HG03159 (cell line): Measurements from ENCODE around the gene MCF2L.

ENCODE experiments used
- ATAC-seq: cut with Tn5 transposase; IDR thresholded peaks from one replicate; pipeline ENCODE4 v1.9.1; 2021; ENCODE audit warnings: mild to moderate bottlenecking, moderate library complexity; ENCODE audit not compliant: unreplicated experiment

The MCF2L gene

DNA sequence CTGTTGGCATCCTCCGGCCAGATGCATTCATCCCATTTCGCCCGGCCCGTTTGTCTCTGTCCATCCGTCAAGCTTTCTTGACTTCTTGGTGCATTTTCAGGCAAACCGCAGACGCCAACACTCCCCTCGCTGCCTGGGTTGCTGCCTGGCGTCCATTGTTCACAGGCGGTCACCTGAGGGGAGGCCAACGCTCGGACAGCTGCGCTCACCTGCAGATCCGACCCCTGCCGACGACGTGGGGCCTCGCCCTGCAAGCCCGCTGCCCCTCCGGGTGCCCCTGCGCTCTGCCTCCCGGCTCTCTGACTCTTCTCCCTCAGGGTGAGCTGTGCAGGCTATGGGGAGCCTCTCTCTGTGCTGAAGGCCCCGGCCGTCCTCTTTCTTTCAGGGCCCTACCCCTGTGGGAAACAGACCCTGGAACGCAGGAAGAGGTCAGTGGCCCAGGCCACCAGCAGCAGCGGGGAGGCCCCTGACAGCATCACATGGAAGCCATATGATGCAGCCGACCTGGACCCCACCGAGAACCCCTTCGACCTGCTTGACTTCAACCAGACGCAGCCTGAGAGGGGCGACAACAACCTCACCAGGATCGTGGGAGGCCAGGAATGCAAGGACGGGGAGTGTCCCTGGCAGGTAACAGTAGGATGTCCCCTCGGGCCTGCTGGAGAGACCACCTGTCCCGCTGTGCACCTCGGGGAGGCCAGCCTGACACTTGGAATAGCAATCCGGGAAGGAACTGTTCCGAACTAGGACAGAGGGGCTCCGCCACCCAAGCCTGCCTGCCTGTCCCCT, 174.6 kb downstream of the MCF2L start:
- no peak for ATAC-seq

DNA sequence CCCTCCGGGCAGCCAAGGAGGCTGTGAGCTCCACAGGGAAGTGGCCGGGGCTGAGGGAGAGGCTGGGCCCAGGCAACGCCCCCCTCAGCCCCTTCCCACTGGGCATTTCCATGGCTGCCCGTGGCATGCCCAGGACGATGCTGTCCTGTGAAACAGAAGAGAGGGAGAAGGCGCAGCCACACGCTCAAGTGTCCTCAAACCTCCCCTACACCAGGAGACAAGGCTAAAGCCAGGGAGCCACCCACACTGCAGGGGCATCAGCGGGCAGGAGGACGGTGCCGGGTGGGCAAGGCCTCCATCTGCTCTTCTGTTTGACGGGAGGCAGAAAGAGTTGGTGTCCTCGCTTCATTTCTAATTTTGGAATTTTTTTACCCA, 175.2 kb downstream of the MCF2L start:
- no peak for ATAC-seq

DNA sequence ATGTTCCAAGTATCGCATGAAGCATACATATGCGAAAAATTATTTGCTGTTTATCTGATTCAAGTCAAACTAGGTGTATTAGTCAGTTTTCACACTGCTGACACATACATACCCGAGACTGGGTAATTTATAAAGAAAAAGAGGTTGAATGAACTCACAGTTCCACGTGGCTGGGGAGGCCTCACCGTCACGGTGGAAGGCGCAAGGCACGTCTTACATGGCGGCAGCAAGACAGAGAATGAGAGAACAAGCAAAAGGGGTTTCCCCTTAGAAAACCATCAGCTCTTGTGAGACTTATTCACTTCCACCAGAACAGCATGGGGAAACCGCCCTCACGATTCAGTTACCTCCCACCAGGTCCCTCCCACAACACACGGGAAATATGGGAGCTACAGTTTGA, 176.5 kb downstream of the MCF2L start:
- ATAC-seq = no peak

DNA sequence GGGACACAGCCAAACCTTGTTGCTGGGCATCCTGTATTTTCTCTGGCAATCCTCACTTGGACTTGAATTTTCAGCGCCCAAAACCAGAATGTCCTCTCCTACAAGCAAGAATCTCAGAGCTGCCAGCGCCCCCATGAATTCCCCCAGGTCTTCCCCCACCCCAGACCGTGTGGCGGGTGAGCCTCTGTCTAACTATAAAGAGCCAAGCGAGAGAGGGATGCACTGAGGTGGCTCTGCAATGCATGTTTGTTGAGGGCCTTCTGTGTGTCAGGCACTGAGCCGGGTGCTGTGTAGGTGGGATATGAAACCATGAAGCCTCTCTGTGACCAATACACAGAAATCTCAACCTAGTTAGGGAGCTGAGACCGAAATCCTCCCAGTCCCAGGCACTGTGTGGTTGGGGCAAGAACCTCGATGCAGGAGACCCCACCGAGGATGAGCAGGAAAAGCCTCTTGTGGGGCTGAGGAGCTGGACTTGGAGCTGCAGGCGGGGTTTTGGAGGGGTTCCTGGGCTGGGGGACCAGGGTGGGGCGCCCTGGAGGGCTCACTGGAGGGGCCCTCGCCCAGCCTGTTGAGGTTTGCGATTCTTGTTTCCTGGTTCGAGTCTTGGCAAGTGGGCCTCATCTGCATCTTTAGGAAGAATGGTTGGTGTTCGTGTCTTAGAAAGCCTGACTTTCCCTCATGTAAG, 177.0 kb downstream of the MCF2L start:
- no peak for ATAC-seq

DNA sequence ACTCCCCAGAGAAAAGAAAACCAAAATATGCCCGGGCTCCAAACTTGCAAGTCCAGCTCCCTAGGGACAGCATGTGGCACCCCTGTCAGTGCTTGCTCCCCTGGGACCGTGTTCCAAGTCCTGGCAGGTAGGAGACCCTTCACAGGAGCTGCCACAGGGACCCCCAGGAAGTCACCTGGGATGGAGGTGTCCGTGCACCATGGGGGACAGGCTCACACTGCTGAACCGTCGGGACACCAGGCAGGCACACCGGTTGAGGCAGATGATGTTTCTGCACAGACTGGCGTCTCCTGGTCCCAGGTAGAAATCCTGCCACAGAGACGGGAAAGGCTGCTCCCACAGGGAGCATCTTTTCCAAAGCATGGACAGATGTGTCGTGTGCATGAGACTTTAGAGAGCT, 177.7 kb downstream of the MCF2L start:
- no peak for ATAC-seq

DNA sequence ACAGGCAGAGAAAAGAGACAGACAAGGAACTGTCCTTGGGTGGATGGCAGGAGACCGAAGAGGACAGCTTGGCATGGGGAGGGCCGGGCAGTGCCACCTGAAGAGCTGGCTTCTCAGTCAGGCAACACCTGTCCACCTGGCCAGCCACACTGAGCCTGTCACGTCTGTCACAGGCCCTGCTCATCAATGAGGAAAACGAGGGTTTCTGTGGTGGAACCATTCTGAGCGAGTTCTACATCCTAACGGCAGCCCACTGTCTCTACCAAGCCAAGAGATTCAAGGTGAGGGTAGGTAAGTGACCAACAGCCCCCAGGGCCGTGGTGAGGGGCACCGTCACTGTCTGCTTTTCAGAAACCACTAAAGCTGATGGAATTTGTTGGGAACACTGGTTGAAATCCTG, 178.2 kb downstream of the MCF2L start:
- ATAC-seq = no peak

DNA sequence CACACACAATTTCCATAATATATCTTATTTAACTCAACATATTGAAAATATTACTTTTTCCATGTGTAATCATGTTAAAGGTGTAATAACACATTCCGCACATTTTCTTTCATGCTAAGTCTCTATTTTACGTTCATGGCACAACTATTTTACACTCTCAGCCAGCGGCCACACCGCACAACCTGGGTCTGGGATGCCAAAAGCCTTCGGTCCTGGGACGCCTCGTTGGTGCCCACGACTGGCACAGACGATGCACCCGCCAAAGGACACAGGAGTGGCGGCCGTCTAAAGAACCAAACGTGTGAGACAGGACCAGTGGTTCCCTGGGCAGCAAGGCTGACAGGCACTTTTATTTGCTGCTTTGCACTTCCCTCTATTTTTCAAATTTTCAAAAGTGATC, 179.4 kb downstream of the MCF2L start:
- no peak for ATAC-seq

DNA sequence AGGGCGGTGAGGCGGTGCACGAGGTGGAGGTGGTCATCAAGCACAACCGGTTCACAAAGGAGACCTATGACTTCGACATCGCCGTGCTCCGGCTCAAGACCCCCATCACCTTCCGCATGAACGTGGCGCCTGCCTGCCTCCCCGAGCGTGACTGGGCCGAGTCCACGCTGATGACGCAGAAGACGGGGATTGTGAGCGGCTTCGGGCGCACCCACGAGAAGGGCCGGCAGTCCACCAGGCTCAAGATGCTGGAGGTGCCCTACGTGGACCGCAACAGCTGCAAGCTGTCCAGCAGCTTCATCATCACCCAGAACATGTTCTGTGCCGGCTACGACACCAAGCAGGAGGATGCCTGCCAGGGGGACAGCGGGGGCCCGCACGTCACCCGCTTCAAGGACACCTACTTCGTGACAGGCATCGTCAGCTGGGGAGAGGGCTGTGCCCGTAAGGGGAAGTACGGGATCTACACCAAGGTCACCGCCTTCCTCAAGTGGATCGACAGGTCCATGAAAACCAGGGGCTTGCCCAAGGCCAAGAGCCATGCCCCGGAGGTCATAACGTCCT, 180.0 kb downstream of the MCF2L start:
- ATAC-seq = no peak
